ENCODE data around the gene EIF4G3. TPM values are rescaled to one million over a fixed set of nuclear protein-coding genes. Genes with fewer than 3 reads are reported as not detected.

The EIF4G3 gene
- total RNA-seq, 4 donors from 2014 or later, result 41.2 to 57.3 (median 50.0) TPM

DNA sequence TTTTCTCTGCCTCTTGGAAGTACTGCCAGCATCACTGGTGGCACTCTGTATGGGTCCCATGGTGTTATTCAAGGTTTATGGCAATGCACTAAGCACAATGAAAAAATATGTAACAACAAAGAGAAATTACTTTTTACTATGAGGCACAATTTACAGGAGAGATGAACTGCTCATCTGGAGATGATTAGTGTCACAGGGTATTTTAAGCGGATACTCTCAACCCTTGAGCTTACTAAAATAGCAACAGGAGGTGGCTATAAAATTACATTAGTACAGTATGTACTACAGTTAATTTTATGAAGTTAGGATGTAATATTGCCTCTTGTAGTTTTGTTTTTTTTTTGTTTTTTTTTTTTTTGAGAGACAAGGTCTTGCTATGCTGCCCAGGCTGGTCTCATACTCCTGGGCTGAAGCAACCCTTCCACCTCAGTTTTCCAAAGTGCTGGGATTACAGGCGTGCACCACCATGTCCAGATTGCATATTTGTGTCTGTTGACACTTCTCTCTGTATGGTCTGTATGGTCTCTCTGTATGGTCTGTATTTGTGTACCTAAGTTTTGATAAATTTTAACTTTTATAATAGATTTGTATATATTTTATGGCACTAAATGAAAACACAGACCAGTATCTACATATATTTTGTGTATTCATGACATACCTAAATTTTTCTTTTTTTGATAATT lies 214.0 kb downstream of the EIF4G3 start:
- no peak overlapping the region for H3K4me3 ChIP-seq
- no peaks in the 10 kb centered on the region for H3K27me3 ChIP-seq
- H3K27ac ChIP-seq, result no peak overlapping the region
- DNase-seq (ENCODE audit: low spot score in 2 of 2), result no peak
- no peaks in the 10 kb centered on the region for H3K9me3 ChIP-seq
- peaks cover 0 to 15% (median 0%) of the 10 kb centered on the region in 3 donors for H3K36me3 ChIP-seq
- H3K4me1 ChIP-seq, result peaks cover 0 to 13% (median 0%) of the 10 kb centered on the region in 4 donors
- TF ChIP-seq, protein P1, sequence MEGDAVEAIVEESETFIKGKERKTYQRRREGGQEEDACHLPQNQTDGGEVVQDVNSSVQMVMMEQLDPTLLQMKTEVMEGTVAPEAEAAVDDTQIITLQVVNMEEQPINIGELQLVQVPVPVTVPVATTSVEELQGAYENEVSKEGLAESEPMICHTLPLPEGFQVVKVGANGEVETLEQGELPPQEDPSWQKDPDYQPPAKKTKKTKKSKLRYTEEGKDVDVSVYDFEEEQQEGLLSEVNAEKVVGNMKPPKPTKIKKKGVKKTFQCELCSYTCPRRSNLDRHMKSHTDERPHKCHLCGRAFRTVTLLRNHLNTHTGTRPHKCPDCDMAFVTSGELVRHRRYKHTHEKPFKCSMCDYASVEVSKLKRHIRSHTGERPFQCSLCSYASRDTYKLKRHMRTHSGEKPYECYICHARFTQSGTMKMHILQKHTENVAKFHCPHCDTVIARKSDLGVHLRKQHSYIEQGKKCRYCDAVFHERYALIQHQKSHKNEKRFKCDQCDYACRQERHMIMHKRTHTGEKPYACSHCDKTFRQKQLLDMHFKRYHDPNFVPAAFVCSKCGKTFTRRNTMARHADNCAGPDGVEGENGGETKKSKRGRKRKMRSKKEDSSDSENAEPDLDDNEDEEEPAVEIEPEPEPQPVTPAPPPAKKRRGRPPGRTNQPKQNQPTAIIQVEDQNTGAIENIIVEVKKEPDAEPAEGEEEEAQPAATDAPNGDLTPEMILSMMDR (IDR thresholded peaks at IDR 0.05), result no peak
- TF ChIP-seq POLR2A (IDR thresholded peaks at IDR 0.05) (no peak), EP300 (IDR thresholded peaks at IDR 0.05) (no peak)
- 89 to 90% methylated on average over 2 of the region's 2 CpGs for WGBS, 2 donors

DNA sequence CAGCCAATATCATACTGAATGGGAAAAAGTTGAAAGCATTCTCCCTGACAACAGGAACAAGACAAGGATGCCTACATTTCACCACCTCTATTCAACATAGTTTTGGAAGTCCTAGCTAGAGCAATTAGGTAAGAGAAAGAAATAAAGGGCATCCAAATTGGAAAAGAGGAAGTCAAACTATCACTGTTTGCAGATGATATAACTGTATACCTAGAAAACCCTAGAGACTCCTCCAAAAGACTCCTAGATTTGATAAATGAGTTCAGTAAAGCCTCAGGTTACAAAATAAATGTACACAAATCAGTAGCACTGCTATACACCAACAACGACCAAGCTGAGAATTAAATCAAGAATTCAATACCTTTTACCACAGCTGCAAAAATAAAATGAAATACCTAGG lies 218.3 kb downstream of the EIF4G3 start:
- no peak for TF ChIP-seq POLR2A (IDR thresholded peaks at IDR 0.05)
- TF ChIP-seq, protein P1 (IDR thresholded peaks at IDR 0.05), result no peak
- no peak for TF ChIP-seq EP300 (IDR thresholded peaks at IDR 0.05)
- no peak for DNase-seq (ENCODE audit: low spot score in 2 of 2)
- Histone ChIP-seq H3K9me3 (no peaks in the 10 kb centered on the region), H3K36me3 (peaks cover 0 to 20% (median 0%) of the 10 kb centered on the region in 3 donors), H3K4me1 (no peaks in the 10 kb centered on the region), H3K27ac (no peak overlapping the region), H3K27me3 (no peaks in the 10 kb centered on the region), H3K4me3 (no peak overlapping the region)
- WGBS, 2 donors, result 85 to 90% methylated on average over 1 of the region's 1 CpG

DNA sequence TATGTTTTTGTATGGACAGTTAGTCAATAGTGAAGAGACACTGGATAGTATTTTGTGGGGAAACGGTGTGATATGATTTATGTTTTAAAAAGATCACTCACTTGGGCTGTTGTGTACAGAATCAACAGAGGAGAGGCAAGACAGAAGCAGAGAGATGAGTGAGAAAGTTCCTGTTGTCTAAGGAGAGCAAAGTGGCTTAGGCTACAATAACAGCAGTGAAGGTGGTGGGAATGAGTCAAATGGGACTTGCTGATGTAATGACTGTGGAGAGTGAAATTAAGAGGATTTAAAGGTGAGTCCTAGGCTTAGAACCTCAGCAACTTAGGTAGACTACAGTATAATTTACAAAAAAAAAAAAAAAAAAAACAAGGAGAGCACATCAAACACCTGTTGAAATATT lies 220.4 kb downstream of the EIF4G3 start:
- WGBS, 2 donors, result 83 to 89% methylated on average over 1 of the region's 1 CpG
- no peak for DNase-seq (ENCODE audit: low spot score in 2 of 2)
- no peak overlapping the region for H3K4me3 ChIP-seq

DNA sequence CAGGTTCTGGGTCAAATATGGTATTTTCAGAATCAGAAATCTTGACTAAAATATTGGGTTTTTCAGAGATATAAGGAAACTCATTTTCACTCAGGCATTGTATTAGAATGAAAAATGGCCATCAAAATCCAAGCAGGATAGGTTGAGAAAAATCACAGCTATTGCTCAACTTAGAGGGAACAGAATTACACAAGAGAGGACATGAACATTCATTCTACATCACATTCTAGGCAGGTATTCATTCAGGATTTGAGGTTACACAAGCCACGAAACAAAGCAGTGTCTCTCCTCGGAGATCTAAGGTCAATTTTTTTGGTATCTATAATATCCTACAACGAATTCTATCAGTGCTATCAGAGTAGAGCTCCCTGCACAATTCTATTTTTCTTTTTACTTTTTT lies 226.0 kb downstream of the EIF4G3 start:
- TF ChIP-seq, protein P1 (IDR thresholded peaks at IDR 0.05), result no peak
- TF ChIP-seq EP300 (IDR thresholded peaks at IDR 0.05), result no peak
- no peak for TF ChIP-seq POLR2A (IDR thresholded peaks at IDR 0.05)
- H3K4me3 ChIP-seq, result no peak overlapping the region
- WGBS, 2 donors, result 91 to 94% methylated on average over 3 of the region's 3 CpGs
- no peaks in the 10 kb centered on the region for H3K4me1 ChIP-seq
- H3K27ac ChIP-seq, result no peak overlapping the region
- DNase-seq (ENCODE audit: low spot score in 2 of 2), result no peak
- peaks cover 0 to 12% (median 0%) of the 10 kb centered on the region in 3 donors for H3K36me3 ChIP-seq
- H3K27me3 ChIP-seq, result no peaks in the 10 kb centered on the region
- no peaks in the 10 kb centered on the region for H3K9me3 ChIP-seq

More for the DNA sequence above, 220.4 kb downstream of the EIF4G3 start:
- H3K36me3 ChIP-seq, result peaks cover 0 to 20% (median 0%) of the 10 kb centered on the region in 3 donors
- no peaks in the 10 kb centered on the region for H3K4me1 ChIP-seq
- TF ChIP-seq EP300 (IDR thresholded peaks at IDR 0.05) (no peak), POLR2A (IDR thresholded peaks at IDR 0.05) (no peak)
- TF ChIP-seq, protein P1 (IDR thresholded peaks at IDR 0.05), result no peak
- H3K27me3 ChIP-seq, result no peaks in the 10 kb centered on the region
- no peaks in the 10 kb centered on the region for H3K9me3 ChIP-seq
- H3K27ac ChIP-seq, result no peak overlapping the region

DNA sequence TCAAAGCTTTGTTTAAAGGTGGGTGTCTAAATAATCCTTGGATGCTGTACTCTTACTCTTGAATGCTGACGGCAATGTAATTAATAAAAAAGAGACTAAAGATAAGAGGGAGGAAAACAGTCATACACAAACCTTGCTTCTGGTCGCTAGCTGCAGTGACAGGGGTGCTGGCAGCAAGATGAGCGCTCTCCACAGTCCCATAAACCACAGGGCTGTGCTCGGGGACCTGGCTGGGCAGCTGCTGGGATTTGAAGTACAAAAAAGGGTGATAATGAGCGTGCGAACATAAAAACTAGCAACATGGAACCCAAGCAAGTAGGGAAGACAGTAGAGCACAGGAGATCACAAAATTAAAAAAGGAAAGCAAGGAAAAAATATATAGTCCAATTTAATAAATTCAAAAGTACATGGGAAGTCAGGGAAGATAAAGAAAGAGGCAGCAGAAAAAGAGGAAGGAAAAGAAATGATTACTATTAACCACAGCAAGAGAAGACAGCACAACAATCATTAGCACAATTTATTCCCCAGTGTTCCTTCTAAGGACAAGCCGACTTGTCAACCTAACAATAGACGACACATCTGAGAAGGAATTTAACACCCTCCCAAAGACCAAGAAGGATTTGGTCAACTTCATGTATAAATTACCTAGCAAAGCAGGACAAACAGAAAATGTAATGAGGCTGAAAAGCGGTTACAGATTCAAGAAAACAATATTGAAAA lies 226.7 kb downstream of the EIF4G3 start:
- no peak overlapping the region for H3K4me3 ChIP-seq
- whole genome bisulfite sequencing, 2 donors, result 84 to 86% methylated on average over 9 of the region's 9 CpGs

More for the DNA sequence above, 226.7 kb downstream of the EIF4G3 start:
- H3K27me3 ChIP-seq, result no peaks in the 10 kb centered on the region
- no peaks in the 10 kb centered on the region for H3K9me3 ChIP-seq
- no peaks in the 10 kb centered on the region for H3K4me1 ChIP-seq
- TF ChIP-seq, protein P1 (IDR thresholded peaks at IDR 0.05), result no peak
- peaks cover 0 to 10% (median 0%) of the 10 kb centered on the region in 3 donors for H3K36me3 ChIP-seq
- DNase-seq (ENCODE audit: low spot score in 2 of 2), result no peak
- H3K27ac ChIP-seq, result no peak overlapping the region
